ENCODE measurements around the gene PLXNA4.
"Not testable (repeated sequence)": the region's sequence is repeated elsewhere in the genome, so short reads cannot be mapped to it uniquely, and the experiment has no call there.

Gene PLXNA4

GRCh38 chr7:132176719-132177118 lies 399.6 kb downstream of the PLXNA4 start:
- ChIA-PET POLR2A (no interaction called here), CTCF (no interaction called here)
- DNase-seq (ENCODE audit: extremely low spot score): no peak
- TF ChIP-seq ARNT (IDR thresholded peaks at IDR 0.05): no peak
- TF ChIP-seq SP1 (IDR thresholded peaks at IDR 0.05): no peak
- no peak for TF ChIP-seq ELF4 (IDR thresholded peaks at IDR 0.05)
- no peak for TF ChIP-seq TARDBP (IDR thresholded peaks at IDR 0.05)
- no peak for TF ChIP-seq PKNOX1 (IDR thresholded peaks at IDR 0.05)
- TF ChIP-seq FOXA1 (IDR thresholded peaks at IDR 0.05): no peak
- TF ChIP-seq BHLHE40 (IDR thresholded peaks at IDR 0.05; ENCODE audit: borderline replicate concordance): no peak
- TF ChIP-seq NFRKB (IDR thresholded peaks at IDR 0.05): no peak
- no peak for TF ChIP-seq FOXK2 (IDR thresholded peaks at IDR 0.05)
- TF ChIP-seq SUZ12 (IDR thresholded peaks at IDR 0.05): no peak
- no peak for TF ChIP-seq LEF1 (IDR thresholded peaks at IDR 0.05; ENCODE audit: borderline replicate concordance)
- no peak for TF ChIP-seq L3MBTL2 (conservative IDR thresholded peaks at IDR 0.05)
- TF ChIP-seq HDGF (IDR thresholded peaks at IDR 0.05; ENCODE audit: borderline replicate concordance): no peak
- no peak for TF ChIP-seq ZNF384 (IDR thresholded peaks at IDR 0.05)
- TF ChIP-seq FOXM1 (IDR thresholded peaks at IDR 0.05; ENCODE audit: borderline replicate concordance): no peak
- TF ChIP-seq CTBP1 (IDR thresholded peaks at IDR 0.05; ENCODE audit: borderline replicate concordance): no peak

GRCh38 chr7:132171130-132171576 lies 405.1 kb downstream of the PLXNA4 start:
- TF ChIP-seq NFRKB (IDR thresholded peaks at IDR 0.05): no peak
- no peak for TF ChIP-seq HDGF (IDR thresholded peaks at IDR 0.05; ENCODE audit: borderline replicate concordance)
- ChIA-PET POLR2A (no interaction called here), CTCF (no interaction called here)
- no peak for DNase-seq (ENCODE audit: extremely low spot score)

- ChIA-PET CTCF (interaction anchor here (0.8 kb wide), 1 partner anchor 82 kb away, joined by 3 read pairs; no protein-coding TSS in a partner anchor), POLR2A (interaction anchor here (1.3 kb wide), 1 partner anchor 56 kb away, joined by 4 read pairs; no protein-coding TSS in a partner anchor)
- TF ChIP-seq ZNF384 (IDR thresholded peaks at IDR 0.05) (no peak), TARDBP (IDR thresholded peaks at IDR 0.05) (no peak), BHLHE40 (IDR thresholded peaks at IDR 0.05; ENCODE audit: borderline replicate concordance) (no peak), L3MBTL2 (conservative IDR thresholded peaks at IDR 0.05) (no peak), FOXM1 (IDR thresholded peaks at IDR 0.05; ENCODE audit: borderline replicate concordance) (no peak), SUZ12 (IDR thresholded peaks at IDR 0.05) (no peak), ELF4 (IDR thresholded peaks at IDR 0.05) (no peak), SP1 (IDR thresholded peaks at IDR 0.05) (no peak), CTBP1 (IDR thresholded peaks at IDR 0.05; ENCODE audit: borderline replicate concordance) (no peak), FOXA1 (IDR thresholded peaks at IDR 0.05) (no peak), PKNOX1 (IDR thresholded peaks at IDR 0.05) (no peak), LEF1 (IDR thresholded peaks at IDR 0.05; ENCODE audit: borderline replicate concordance) (no peak), NFRKB (IDR thresholded peaks at IDR 0.05) (no peak), FOXK2 (IDR thresholded peaks at IDR 0.05) (no peak), ARNT (IDR thresholded peaks at IDR 0.05) (no peak), HDGF (IDR thresholded peaks at IDR 0.05; ENCODE audit: borderline replicate concordance) (no peak)
- no peak for DNase-seq (ENCODE audit: extremely low spot score)
These were observed 406.5 kb downstream of the PLXNA4 start for GRCh38 chr7:132169730-132170129.

- no peak for TF ChIP-seq NFRKB (IDR thresholded peaks at IDR 0.05)
- TF ChIP-seq ELF4 (IDR thresholded peaks at IDR 0.05): no peak
- no peak for TF ChIP-seq CTBP1 (IDR thresholded peaks at IDR 0.05; ENCODE audit: borderline replicate concordance)
- TF ChIP-seq BHLHE40 (IDR thresholded peaks at IDR 0.05; ENCODE audit: borderline replicate concordance): no peak
- TF ChIP-seq LEF1 (IDR thresholded peaks at IDR 0.05; ENCODE audit: borderline replicate concordance): no peak
- TF ChIP-seq SP1 (IDR thresholded peaks at IDR 0.05): no peak
- no peak for TF ChIP-seq SUZ12 (IDR thresholded peaks at IDR 0.05)
- TF ChIP-seq HDGF (IDR thresholded peaks at IDR 0.05; ENCODE audit: borderline replicate concordance): no peak
- no peak for TF ChIP-seq ZNF384 (IDR thresholded peaks at IDR 0.05)
- no peak for TF ChIP-seq ARNT (IDR thresholded peaks at IDR 0.05)
- no peak for TF ChIP-seq TARDBP (IDR thresholded peaks at IDR 0.05)
- no peak for TF ChIP-seq FOXK2 (IDR thresholded peaks at IDR 0.05)
- CTCF ChIA-PET: no interaction called here
- DNase-seq (ENCODE audit: extremely low spot score): no peak
- POLR2A ChIA-PET: no interaction called here
These were observed 408.0 kb downstream of the PLXNA4 start for GRCh38 chr7:132168239-132168638.

- DNase-seq (ENCODE audit: extremely low spot score); CTCF ChIA-PET; POLR2A ChIA-PET: not testable (repeated sequence)
These were observed 410.6 kb downstream of the PLXNA4 start for GRCh38 chr7:132165695-132166094.

- no peak for DNase-seq (ENCODE audit: extremely low spot score)
- ChIA-PET CTCF (no interaction called here), POLR2A (no interaction called here)
- no peak for TF ChIP-seq ELF4 (IDR thresholded peaks at IDR 0.05)
- no peak for TF ChIP-seq FOXA1 (IDR thresholded peaks at IDR 0.05)
- no peak for TF ChIP-seq BHLHE40 (IDR thresholded peaks at IDR 0.05; ENCODE audit: borderline replicate concordance)
- no peak for TF ChIP-seq FOXM1 (IDR thresholded peaks at IDR 0.05; ENCODE audit: borderline replicate concordance)
- TF ChIP-seq NFRKB (IDR thresholded peaks at IDR 0.05): no peak
- TF ChIP-seq L3MBTL2 (conservative IDR thresholded peaks at IDR 0.05): no peak
- TF ChIP-seq ZNF384 (IDR thresholded peaks at IDR 0.05): no peak
- no peak for TF ChIP-seq FOXK2 (IDR thresholded peaks at IDR 0.05)
- no peak for TF ChIP-seq SP1 (IDR thresholded peaks at IDR 0.05)
- no peak for TF ChIP-seq LEF1 (IDR thresholded peaks at IDR 0.05; ENCODE audit: borderline replicate concordance)
- TF ChIP-seq HDGF (IDR thresholded peaks at IDR 0.05; ENCODE audit: borderline replicate concordance): no peak
- TF ChIP-seq SUZ12 (IDR thresholded peaks at IDR 0.05): no peak
- no peak for TF ChIP-seq ARNT (IDR thresholded peaks at IDR 0.05)
- no peak for TF ChIP-seq PKNOX1 (IDR thresholded peaks at IDR 0.05)
- no peak for TF ChIP-seq TARDBP (IDR thresholded peaks at IDR 0.05)
- no peak for TF ChIP-seq CTBP1 (IDR thresholded peaks at IDR 0.05; ENCODE audit: borderline replicate concordance)
These were observed 411.6 kb downstream of the PLXNA4 start for GRCh38 chr7:132164558-132165125.
